ENCODE measurements around the gene NID1. TPM values are rescaled to one million over a fixed set of nuclear protein-coding genes. Genes with fewer than 3 reads are reported as not detected.
"Not testable (repeated sequence)": the region's sequence is repeated elsewhere in the genome, so short reads cannot be mapped to it uniquely, and the experiment has no call there.

The NID1 gene
- total RNA-seq, 1 donor from 2014 or later = 186 TPM

DNA sequence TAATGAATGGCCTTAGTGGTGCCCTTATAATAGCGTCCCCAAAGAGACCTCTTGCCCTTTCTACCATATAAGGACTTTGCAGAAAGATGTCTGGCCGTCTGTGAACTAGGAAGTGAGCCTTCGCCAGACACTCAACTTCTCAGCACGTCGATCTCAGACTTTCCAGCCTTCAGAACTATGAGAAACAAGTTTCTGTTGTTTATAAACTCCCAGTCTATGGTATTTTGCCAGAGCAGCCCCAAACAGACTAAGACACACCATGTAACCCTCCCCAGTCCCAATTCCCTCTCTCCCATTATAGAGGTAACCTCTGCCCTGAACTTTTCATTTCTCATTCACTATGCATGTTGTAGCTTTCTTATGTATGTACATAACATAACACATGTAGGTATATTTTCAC, 55.7 kb downstream of the NID1 start:
- H3K36me3 Mint-ChIP-seq (ENCODE audit: low read depth, unreplicated experiment) = peaks cover 19% of the 10 kb centered on the region
- H3K9me3 Mint-ChIP-seq (ENCODE audit: unreplicated experiment) = no peaks in the 10 kb centered on the region
- DNase-seq (ENCODE audit: low spot score) = no peak
- no peaks in the 10 kb centered on the region for H3K27me3 Mint-ChIP-seq (ENCODE audit: unreplicated experiment)
- TF ChIP-seq CTCF (IDR thresholded peaks at IDR 0.05; ENCODE audit: unreplicated experiment) = no peak
- H3K4me3 Mint-ChIP-seq (ENCODE audit: unreplicated experiment) = no peak overlapping the region
- H3K4me1 Mint-ChIP-seq (ENCODE audit: unreplicated experiment) = peaks cover 8% of the 10 kb centered on the region
- H3K27ac Mint-ChIP-seq (ENCODE audit: unreplicated experiment) = no peak overlapping the region

DNA sequence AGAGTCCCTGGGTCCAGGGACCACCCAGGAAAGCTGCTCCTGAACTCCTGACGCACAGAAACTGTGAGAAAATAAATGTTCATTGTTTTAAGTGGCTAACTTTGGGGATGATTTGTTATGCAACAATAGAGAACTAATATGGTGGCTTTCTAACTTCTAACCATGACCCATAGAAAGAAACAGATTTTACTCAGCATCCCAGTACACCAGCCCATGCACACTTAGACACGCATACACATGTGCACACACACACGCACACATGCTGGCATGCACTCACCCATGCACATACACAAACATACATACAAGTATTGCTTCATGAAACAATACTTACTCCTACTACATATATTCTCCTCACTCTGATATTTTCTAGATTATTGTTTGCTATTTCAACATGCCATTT, 57.1 kb downstream of the NID1 start:
- Mint-ChIP-seq H3K27me3 (ENCODE audit: unreplicated experiment) (no peaks in the 10 kb centered on the region), H3K4me1 (ENCODE audit: unreplicated experiment) (peaks cover 18% of the 10 kb centered on the region), H3K27ac (ENCODE audit: unreplicated experiment) (no peak overlapping the region), H3K9me3 (ENCODE audit: unreplicated experiment) (no peaks in the 10 kb centered on the region), H3K4me3 (ENCODE audit: unreplicated experiment) (no peak overlapping the region), H3K36me3 (ENCODE audit: low read depth, unreplicated experiment) (peaks cover 15% of the 10 kb centered on the region)
- no peak for TF ChIP-seq CTCF (IDR thresholded peaks at IDR 0.05; ENCODE audit: unreplicated experiment)
- DNase-seq (ENCODE audit: low spot score) = no peak

DNA sequence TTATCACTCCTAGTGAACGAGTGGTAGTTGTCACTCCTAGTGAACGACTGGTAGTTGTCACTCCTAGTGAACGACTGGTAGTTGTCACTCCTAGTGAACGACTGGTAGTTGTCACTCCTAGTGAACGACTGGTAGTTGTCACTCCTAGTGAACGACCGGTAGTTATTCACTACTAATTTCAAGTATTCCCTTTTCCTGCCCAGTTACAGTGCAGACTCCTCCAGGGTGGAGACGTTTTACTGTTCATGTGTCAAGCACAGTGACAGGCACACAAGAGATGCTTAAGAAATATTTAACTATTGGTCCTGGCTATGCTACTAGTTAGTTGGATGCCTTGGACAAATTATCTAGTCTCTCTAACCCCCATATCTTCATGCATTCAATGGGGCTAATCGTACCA, 61.8 kb downstream of the NID1 start:
- peaks cover 56% of the 10 kb centered on the region for H3K4me1 Mint-ChIP-seq (ENCODE audit: unreplicated experiment)
- not testable (repeated sequence) for H3K27me3 Mint-ChIP-seq (ENCODE audit: unreplicated experiment); DNase-seq (ENCODE audit: low spot score); H3K9me3 Mint-ChIP-seq (ENCODE audit: unreplicated experiment)
- peaks cover 15% of the 10 kb centered on the region for H3K36me3 Mint-ChIP-seq (ENCODE audit: low read depth, unreplicated experiment)
- H3K27ac Mint-ChIP-seq (ENCODE audit: unreplicated experiment) = peak overlapping the region; percentile 84
- peak overlapping the region; percentile 37 for H3K4me3 Mint-ChIP-seq (ENCODE audit: unreplicated experiment)

GRCh38 chr1:236002572-236002971, 62.3 kb downstream of the NID1 start:
- DNase-seq (ENCODE audit: low spot score) = no peak
- Mint-ChIP-seq H3K4me1 (ENCODE audit: unreplicated experiment) (peaks cover 56% of the 10 kb centered on the region), H3K4me3 (ENCODE audit: unreplicated experiment) (peak overlapping the region; percentile 37), H3K27me3 (ENCODE audit: unreplicated experiment) (no peaks in the 10 kb centered on the region), H3K9me3 (ENCODE audit: unreplicated experiment) (no peaks in the 10 kb centered on the region), H3K36me3 (ENCODE audit: low read depth, unreplicated experiment) (peaks cover 15% of the 10 kb centered on the region), H3K27ac (ENCODE audit: unreplicated experiment) (peak overlapping the region; percentile 84)
- no peak for TF ChIP-seq CTCF (IDR thresholded peaks at IDR 0.05; ENCODE audit: unreplicated experiment)

DNA sequence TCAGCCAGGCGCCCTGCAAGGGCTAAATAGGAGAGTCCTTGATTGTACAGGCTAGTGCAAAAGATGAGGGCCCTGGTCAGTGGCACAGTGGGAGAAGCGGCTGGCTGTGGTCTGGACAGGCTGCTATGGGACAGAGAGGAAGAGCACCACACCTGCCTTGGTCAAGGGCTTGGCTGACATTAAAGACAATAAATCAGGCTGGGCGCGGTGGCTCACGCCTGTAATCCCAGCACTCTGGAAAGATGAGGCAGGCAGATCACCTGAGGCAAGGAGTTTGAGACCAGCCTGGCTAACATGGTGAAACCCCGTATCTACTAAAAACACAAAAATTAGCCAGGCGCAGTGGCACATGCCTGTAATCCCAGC, 62.9 kb downstream of the NID1 start:
- H3K4me3 Mint-ChIP-seq (ENCODE audit: unreplicated experiment) = no peak overlapping the region
- TF ChIP-seq CTCF (IDR thresholded peaks at IDR 0.05; ENCODE audit: unreplicated experiment) = no peak
- peaks cover 56% of the 10 kb centered on the region for H3K4me1 Mint-ChIP-seq (ENCODE audit: unreplicated experiment)
- H3K36me3 Mint-ChIP-seq (ENCODE audit: low read depth, unreplicated experiment) = peaks cover 15% of the 10 kb centered on the region
- no peaks in the 10 kb centered on the region for H3K27me3 Mint-ChIP-seq (ENCODE audit: unreplicated experiment)
- DNase-seq (ENCODE audit: low spot score) = peak; percentile 13
- H3K27ac Mint-ChIP-seq (ENCODE audit: unreplicated experiment) = peak overlapping the region; percentile 84
- H3K9me3 Mint-ChIP-seq (ENCODE audit: unreplicated experiment) = no peaks in the 10 kb centered on the region

- no peak for DNase-seq (ENCODE audit: low spot score)
- H3K27ac Mint-ChIP-seq (ENCODE audit: unreplicated experiment) = peak overlapping the region; percentile 52
- H3K27me3 Mint-ChIP-seq (ENCODE audit: unreplicated experiment) = no peaks in the 10 kb centered on the region
These were observed 64.1 kb downstream of the NID1 start for GRCh38 chr1:236000781-236001180.

More at GRCh38 chr1:236000781-236001180, 64.1 kb downstream of the NID1 start:
- Mint-ChIP-seq H3K9me3 (ENCODE audit: unreplicated experiment) (no peaks in the 10 kb centered on the region), H3K4me1 (ENCODE audit: unreplicated experiment) (peaks cover 49% of the 10 kb centered on the region), H3K36me3 (ENCODE audit: low read depth, unreplicated experiment) (peaks cover 15% of the 10 kb centered on the region), H3K4me3 (ENCODE audit: unreplicated experiment) (peak overlapping the region; percentile 28)
- TF ChIP-seq CTCF (IDR thresholded peaks at IDR 0.05; ENCODE audit: unreplicated experiment) = no peak

Data from endothelial cell (in vitro differentiated cells).